Tongue (tissue), 2 donors: ENCODE measurements around the gene SSU72. TPM values are rescaled to one million over a fixed set of nuclear protein-coding genes. Genes with fewer than 3 reads are reported as not detected.
A peak's percentile ranks its signal among the peaks of the same experiment; 100 is the strongest.

ENCODE experiments used
- DNase-seq: peaks from one replicate; pipeline ENCODE4 v3.0.0-alpha.2; 2015
- total RNA-seq: library from RNA; depleted of rRNA; stranded (reverse); fragments of >200 nt; gene quantifications from one replicate; pipeline ENCODE4 v1.2.3, GENCODE V29; 2014

The SSU72 gene
- total RNA-seq: 55.7 TPM

DNA sequence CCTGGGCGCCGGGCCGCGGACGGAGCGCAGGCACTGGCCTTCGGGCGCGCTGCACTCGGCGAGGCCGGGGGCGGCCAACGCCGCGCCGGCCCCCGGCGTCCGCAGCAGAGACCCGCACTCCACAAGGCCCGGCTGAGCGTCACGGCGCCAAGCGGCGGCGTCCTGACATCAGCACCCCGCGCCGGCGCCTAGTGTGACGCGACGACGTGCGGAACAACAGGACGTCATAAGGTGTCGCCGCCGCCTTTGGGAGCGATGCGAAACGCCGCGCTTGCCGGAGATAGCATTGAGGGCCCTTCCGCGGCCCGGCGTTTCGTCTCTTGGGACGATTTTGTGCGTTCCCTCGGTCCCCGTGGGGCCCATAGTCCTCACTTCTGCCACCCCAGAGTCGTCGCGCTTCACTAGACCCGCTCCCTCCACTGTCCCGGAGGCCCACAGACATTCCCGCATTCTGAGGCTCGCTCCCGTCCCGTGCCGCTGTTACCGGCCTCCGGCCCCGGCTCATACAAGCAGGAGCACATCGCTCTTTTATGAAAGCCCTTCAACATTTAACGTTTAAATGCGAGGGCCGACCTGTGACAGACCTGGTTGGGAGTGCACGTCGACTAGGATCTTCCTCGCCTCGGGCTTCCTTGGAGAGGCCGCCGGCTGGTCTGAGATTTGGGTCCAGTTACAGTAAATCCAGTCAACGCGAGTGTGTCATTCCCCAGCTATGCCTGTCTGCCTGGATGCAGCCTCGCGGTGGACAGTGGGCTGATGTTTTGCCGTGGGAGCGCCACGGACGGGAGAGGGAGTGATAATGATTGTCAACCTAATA, at the start of gene SSU72:
SSU72 (minus strand) TSS at position 143 of the 817 bp plus-strand sequence. CDS start 306 bp downstream, outside the sequence.
- peak; percentile 96 for DNase-seq

DNA sequence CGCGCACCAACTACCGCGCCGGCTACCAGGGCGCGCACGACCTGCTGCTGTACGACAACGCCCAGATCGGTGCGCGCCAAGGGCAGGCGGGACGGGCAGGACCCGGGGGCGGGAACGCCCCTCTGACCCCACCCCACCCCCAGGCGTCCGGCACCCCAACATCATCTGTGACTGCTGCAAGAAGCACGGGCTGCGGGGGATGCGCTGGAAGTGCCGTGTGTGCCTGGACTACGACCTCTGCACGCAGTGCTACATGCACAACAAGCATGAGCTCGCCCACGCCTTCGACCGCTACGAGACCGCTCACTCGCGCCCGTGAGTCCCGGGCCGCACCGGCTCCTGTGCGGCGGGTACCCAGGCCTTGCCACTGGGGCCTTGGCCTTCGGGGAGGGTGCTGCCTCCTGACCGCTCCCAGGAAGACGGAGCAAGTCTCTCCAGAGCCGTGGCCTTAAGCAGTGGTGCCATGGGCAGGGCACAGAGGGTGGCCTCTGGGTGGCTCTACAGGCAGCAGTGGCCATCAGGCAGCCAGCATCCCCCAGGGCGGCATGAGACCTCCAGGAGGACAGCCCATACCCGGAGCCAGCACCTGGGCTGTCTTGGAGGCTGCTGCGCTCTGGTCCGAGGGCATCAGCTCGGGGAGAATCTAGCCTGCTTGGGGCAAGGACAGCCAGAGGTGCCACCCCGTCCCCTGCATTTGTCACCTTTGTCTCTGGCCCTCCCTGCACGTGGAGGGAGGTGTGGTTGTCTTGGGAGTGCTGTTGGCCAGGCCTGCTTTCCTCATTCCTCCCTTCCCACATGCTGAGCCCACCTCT, 49.2 kb upstream of the SSU72 start:
- no peak for DNase-seq

DNA sequence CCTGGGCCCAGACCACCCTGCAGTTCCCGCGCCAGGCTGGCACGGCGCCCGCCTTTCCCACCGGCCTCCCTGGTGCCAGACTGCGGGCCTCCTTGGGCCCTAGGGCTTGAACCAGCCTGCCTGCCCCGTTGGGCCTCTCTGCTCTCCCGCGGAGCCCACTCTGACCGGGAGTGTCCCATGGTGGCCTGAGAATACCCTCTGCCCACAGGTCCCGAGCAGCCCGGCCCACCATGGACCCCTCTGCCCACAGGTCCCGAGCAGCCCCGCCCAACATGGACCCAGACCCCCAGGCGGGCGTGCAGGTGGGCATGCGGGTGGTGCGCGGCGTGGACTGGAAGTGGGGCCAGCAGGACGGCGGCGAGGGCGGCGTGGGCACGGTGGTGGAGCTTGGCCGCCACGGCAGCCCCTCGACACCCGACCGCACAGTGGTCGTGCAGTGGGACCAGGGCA, 48.5 kb upstream of the SSU72 start:
- no peak for DNase-seq

DNA sequence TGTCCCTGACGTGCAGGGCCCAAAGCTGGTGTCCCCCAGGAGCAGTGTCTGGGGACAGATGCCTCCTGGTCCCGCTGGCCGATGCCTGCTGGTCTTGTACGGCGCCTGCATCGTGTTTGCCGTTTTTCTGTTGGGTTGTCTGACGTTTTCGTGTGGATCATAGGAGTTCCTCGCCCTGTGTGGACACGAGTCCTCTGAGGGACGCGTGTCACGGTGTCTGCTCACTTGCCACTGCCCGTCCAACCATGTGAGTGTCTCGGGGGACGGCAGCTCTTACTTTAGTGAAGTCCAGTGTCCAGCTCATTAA, 48.1 kb upstream of the SSU72 start:
- DNase-seq: no peak

DNA sequence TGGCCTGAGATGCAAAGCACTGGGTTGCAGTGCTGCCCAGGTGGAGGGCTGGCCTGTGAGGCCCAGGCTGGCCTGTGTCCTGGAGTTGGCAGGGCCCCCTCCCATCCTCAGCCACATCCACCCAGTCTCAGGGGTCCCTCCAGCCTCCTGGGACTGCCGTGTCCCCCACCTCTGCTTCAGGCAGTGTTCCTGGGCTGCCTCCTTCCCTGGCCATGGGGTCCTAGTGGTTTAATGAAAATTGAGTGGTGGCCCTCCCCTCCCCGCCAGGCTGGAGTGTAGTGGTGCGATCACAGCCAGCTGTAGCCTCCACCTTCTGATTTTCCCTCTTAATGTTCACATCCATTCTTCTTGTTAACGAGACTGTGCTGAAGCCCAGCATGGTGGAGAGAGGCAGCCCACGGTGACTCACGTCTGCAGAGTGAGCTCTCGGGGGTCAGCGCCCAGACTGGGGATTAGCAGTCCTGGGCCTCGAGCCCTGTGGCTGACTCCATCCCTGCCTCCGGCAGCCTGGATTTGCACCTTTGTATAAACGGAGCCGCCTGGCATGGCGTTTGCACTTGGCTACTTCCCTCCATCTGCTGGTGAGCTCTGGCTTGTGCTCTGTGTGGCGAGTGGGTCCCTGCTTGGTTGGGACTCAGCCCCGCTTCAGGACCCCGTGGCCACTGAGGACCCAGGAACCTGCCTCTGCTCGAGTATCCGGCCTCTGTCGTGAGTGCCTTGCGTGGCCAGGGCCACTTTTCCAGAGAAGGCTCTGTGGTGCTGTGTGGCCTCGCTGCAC, 47.5 kb upstream of the SSU72 start:
- DNase-seq: no peak

DNA sequence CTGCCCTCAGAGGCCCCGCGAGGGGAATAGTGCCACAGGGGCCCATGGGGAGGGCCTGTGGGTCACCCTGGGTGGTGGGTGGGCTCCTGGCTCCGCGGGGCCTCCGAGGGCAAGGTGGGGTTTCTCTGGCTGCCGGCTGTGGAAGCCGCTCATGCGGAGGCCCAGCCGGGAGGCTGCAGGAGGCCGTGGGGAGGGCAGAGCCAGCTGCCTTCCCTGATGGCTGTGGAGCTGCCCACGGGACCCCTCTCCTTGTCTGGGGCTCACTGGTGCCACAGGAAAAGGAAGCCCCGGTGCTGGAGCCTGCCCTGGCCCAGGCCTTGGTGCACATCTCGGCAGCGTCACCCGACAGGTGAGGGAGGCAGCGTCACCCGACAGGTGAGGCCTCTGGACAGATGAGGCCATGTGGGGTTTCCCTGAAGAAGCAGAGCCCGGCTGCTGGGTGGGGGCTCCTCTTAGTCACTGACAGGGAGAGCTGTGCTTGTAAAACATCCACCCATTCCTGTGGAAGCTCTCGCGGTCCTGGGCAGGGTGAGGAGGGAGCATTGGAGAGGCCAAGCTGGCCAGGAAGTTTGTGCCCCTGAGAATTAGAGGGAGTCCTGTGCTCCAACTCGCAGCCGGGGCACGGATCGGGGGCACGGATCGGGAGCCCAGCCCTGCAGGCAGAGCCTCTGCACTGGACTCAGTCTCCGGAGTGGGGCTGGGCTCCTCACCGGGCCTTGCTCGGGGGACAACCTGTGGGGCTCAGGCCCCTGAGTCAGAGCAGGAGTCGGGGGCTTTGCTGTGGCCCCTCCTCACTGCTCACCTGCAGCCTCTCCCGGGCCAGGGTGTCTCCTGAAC, 46.7 kb upstream of the SSU72 start:
- DNase-seq: no peak

DNA sequence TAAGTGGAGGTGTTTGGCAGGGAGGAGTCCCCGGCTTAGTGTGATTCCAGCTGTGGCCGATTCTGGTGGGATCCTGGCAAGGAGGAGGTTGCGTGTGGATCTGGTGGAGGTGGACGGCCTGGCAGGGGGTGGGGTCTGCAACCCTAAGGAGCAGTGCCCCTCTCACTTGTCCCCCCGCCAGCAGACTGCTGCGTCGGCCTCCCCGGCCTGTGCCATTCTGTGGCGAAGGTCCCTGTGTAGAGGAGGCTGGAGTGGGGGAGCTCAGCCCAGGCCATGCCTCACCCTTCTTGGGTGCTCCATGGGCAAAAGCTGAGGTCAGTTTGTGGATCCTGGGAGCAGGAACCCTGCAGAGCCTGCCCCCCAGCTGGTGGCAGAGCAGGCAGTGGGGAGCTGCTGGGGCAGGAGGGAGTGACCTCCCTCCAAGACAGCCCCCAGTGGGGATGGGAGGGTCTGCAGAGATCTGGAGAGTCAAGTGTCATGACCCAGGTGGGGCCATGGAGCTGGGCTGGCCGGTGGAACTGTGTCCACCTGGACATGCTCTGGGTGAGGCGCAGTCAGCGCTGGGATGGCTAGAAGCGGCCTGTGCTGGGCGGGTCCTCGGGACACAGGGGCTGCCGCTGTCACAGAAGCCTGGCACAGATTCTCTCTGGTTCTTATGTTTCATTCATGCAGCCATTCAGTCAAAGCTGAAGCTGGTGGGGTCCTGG, 45.9 kb upstream of the SSU72 start:
- DNase-seq: peak; percentile 48

DNA sequence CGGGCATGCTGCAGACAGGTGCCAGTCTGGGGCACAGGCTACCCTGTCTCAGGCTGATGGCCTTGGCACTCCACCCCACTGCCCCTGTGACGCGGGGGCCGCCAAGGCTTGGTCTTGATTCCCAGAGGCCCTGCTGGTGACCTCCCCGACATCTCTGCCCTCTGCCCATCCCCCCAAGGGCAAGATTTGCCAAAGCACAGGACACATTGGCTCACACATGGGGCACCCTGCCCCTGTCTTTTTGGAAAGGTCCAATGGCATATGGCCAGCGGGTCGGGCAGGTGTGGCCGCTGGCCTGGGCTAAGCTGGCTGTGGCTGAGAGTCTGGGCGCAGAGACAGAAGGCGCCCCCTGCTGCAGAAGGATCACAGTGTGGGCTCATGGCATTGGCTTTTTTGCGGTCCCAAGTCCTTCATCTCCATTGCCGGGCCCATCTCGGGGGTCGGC, 45.3 kb upstream of the SSU72 start:
- no peak for DNase-seq

DNA sequence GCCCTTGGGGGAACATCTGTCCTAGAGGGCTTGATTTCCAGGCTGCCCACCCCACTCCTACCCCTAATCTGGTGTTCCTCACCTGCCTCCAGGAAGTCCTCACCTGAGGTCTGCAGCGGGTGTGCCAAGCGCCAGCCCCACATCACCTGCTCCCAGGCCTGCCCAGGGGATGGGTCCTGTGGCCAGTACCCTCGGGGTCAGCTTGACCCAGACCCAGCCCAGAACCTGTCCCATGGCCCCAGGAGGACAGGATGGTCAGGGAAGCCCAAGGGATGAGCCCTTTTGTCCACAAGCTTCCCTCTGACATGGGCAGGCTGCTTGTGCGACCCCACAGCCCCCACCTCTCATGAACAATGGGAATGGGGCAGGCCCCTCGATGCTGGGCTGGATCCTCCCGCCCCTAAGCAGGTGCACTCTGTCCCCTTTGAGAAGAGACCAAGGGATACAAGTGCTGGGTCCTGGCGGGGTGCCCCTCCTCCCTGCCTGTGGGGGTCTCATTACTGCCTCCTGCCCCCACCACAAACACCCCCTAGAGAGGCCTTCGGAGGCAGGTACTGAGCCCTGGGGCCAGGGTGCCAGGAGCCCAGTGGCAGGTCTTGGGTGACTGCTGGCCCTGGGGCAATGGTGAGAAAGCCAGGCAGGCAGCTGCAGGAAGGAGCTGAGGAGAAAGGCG, 43.9 kb upstream of the SSU72 start:
- DNase-seq: no peak

DNA sequence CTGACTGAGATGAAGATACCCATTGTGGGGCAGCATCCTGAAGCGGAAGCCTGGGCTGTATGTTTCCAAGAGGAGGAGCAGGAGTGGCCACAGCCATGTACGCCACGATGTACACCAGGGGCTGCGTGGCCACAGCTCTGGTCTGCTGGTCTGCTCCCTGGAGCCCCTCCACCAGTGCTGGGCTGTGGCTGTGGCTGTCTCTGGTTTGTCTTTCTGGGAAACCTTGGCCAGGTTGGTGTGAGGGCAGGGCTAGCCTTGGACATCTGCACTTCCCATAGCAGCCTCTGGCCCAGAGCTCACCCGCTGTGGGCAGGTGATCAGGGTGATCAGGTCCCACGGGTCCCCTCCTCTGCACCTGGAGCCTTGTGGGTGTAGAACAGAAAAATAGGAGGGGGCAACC, 43.3 kb upstream of the SSU72 start:
- DNase-seq: no peak

DNA sequence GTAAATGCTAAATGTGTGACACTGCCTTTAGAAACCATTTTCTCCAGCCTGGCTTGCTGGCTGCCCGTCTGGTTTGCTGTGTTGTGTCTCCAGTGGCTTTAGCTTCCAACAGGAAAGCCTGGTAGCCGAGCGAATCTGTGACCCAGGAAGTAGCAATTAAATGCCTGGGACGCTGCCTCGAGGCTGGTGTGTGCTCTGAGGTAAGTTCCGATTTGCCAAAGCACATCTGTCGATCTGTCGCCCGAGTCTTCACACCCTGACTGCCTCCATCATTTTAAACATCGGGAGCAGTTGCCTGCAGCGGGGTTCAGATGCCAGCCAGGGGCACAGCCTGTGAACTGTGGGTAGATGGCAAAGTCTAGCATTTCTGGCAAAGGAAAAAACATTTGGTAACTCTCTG, 42.9 kb upstream of the SSU72 start:
- no peak for DNase-seq

DNA sequence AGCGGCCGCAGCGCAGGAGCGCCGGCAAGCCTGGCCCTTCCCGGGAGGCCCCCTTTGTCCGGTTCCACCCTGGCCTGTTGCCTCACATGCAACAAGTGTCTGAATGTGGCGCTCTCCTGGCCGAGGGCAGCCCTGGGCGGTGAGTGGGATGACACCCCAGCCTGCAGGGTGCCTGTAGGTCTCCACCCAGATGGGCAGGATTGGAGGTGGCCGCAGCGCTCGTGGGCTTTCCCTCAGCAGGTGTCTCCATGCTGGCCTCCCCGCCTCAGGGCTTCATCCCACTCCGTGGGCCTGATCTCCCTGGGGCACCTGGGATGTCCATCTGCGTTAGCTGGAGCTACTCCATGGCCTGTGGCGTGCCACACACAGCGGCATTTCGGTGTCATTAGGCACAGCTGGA, 42.2 kb upstream of the SSU72 start:
- DNase-seq: no peak

DNA sequence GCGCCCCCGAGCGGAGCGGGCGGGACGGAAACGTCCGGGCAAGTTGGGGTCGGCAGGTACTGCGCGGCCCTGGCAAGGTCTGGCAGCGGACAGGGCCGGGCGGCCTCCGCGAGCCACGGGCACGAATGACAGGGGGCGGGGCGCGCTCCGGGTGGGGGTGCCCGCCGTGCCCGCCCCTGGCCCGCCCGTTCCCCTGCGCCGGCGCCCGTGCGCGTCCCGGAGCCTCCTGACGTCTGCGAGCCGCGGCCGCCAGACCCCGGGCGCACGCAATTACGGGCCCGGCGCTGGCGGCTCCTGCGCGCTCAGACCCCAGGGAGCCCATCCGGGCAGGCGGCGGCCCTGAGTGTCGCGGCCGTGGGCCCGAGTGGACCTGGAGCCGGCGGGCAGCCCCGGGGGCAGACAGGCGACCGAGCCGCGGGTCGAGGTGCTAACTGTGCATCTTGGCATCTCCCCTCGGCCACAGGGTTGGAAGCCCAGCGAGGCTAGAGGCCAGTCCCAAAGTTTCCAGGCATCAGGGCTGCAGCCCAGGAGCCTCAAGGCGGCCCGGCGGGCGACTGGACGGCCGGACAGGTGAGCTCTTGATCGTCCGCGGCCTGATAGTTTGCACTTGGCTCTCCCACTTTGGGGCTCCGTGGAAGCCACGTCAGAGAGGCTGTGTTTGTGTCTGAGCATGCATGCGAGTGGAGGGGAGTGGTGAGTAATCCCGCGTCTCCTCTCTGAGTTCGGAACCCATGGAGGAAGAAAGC, 41.6 kb upstream of the SSU72 start:
- DNase-seq: peak; percentile 35

DNA sequence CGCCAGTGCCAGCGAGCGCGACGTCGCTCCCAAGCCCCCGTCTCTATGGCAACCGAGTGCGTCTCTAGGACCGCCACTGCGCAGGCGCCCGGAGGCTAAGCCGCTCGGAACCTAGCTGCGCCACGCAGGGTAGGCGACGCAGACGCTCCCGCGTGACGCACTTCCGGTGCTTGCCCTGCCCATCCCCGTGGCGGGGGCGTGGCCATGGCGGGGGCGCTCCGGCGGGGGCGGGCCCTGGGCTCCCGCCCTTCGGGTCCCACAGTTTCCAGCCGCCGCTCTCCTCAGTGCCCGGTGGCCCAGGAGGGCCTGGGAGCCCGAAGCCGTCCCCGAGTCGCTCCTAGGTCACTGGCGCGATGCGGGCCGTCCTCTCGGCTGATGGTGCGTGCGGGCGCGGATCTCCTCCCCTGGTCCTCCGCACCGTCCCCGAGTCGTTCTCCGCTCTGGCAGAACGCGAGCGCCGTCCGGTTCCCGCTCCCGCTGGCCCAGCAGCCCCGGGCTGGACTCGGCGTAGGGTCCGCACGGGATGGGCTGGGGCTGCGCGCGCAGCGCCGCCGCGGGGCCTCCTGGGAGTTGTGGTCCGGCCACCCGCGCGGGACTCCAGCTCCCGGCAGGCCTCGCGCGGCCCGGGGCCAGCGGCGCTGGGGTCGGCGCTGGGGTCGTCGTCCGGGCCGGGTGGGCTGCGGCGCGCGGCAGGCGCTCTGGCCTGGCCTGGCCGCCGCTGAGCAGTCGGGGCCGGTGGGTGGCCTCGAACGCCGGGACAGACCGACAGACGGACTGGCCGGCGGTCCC, 40.8 kb upstream of the SSU72 start, which contains the start of gene MIB2:
MIB2 (plus strand) TSS at position 245 of the 789 bp plus-strand sequence. CDS start 7,953 bp downstream, outside the sequence.
- DNase-seq: peak; percentile 98

DNA sequence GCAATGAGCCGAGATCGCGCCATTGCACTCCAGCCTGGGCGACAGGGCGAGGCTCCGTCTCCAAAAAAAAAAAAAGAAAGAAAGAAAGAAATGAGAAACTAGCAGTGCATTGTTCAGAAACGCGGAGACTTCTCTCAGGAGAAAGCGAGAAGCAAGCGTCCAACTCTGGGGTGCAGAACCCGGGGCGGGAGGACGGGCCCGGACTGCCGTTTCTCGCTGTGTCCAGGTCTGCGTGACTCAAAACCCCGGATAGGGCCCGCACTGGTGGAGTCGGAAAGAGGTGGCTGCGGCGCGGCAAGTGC, 40.2 kb upstream of the SSU72 start:
- no peak for DNase-seq

DNA sequence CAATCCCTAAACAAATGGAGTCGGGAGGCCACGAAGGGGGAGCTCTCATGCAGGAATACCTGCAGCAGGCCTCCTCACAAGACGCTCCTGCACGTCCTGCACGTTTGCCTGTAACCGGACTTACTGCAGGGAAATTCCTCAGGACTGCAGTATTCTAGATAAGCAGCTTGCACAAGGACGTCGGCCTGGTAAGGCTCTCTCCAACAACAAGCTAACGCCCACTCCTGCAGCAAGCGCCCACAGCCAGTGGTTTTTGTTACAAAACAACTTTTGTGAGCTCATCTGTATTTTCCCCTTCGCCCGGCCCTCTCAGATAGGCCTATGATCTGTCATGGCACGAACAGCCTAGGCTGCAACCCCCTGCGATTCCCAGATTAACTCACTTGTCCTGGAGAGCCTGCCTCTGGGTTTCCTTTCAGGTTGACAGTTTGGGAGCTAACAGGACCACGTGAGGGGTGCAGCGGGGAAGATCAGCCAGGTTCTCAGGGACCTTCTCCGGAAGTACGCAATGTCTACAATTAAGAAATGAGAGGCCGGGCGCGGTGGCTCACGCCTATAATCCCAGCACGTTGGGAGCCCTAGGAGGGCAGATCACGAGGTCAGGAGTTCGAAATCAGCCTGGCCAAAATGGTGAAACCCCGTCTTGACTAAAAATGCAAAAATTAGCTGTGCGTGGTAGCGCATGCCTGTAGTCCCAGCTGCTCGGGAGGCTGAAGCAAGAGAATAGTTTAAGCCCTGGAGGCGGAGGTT, 39.7 kb upstream of the SSU72 start:
- peak; percentile 48 for DNase-seq

DNA sequence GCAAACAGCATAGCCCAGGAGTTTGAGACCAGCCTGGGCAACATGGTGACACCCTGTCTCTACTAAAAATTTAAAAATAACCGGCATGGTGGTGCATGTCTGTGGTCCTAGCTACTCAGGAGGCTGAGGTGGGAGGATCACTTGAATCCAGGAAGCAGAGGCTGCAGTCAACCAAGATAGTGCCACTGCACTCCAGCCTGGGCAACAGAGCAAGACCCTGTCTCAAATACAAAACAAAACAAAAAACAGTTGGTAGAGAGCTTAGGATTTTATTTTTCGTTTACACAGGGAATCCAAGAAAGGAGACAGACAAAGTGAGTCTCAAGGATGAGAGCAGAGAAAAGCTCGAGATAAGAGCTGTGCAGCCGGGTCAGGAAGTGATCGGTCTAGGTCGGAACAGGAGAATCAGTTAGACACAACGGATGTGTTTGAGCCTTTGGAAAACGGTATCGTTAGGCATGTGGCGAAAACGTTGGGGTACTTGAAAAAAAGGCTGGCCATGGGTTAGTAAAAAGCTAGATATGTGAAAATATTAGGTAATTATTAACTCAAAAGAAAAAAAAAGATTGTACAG, 38.9 kb upstream of the SSU72 start:
- DNase-seq: no peak

DNA sequence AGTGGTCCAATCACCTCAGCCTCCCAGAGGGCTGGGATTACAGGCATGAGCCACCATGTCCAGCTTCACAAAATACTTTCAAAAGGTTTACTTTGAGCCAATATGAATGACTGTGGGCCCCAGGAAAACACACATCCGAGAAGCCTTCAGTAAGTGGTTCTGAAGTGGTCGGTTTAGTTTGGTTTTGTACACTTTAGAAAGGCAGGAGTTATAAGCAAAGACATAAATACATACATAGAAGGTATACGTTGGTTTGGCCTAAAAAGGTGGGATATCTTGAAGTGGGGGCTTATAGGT, 37.4 kb upstream of the SSU72 start:
- DNase-seq: no peak
